HG03521 (cell line): ENCODE measurements around the gene SH3RF3.
"Not testable (repeated sequence)": the region's sequence is repeated elsewhere in the genome, so short reads cannot be mapped to it uniquely, and the experiment has no call there.

Experiments used
- ATAC-seq: cut with Tn5 transposase; IDR thresholded peaks from one replicate; pipeline ENCODE4 v1.9.1; 2021; ENCODE audit warnings: mild to moderate bottlenecking, moderate library complexity; ENCODE audit not compliant: unreplicated experiment

The SH3RF3 gene

DNA sequence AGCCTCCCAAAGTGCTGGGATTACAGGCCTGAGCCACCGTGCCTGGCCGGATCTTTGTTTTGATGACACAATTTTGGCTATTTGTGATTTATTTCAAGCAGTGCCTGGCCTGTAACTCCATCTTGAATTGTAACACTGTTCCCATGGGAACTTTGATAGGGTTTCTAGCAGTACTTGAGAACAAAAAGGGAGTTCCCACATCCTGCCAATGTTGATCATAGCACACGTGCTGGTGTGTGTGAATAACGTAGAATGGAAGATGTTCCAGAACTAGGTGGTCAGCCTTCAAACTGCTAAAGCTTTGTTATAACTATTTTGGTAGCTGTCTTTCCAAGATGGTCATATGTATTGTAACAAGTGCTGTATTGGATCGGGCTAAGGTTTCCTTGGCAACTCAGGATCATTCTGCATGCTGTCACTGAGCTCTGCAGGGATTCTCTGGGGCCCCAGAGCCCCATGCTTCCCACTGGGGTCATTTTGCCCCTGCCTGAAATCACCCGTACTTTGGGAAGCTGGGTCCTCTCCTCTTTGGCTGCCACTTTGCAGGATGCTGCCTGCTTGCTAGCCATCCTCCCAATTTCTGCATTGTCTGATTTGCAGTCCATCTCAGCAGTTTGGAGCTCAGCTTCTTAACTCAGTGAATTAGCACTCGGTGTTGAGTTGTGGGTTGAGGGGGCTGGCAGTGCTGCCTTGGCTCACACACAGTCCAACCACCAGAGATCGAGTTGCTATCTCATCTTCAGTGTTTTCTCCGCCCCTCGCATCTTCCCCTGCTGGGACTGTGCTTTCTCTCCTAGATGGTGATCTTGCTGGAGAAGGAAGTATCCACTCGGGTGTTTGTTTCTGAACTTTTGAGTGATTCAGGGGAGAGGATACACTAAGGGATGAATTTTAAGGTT lies 26.8 kb downstream of the SH3RF3 start:
- ATAC-seq = no peak

GRCh38 chr2:109157563-109158105 lies 28.6 kb downstream of the SH3RF3 start:
- ATAC-seq = no peak

DNA sequence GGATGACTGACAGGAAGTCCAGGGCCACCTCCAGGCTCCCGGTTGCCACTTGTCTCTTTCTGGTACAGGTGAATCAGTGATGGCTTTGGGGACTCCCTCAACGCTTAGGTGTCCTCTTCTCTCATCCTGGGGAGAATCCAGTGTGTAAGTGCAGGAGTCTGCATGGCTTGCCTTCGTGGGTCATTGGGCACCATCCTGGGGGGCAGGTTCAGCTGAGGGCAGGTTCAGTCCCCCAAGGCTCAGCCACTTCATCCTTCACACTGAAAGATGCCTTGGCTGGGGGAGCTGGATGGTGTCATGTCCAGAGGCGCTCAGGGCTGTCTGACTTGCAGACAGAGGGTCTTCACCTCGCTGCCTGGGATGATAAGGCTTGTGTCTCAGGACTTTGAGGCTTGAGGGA lies 29.2 kb downstream of the SH3RF3 start:
- ATAC-seq = no peak

DNA sequence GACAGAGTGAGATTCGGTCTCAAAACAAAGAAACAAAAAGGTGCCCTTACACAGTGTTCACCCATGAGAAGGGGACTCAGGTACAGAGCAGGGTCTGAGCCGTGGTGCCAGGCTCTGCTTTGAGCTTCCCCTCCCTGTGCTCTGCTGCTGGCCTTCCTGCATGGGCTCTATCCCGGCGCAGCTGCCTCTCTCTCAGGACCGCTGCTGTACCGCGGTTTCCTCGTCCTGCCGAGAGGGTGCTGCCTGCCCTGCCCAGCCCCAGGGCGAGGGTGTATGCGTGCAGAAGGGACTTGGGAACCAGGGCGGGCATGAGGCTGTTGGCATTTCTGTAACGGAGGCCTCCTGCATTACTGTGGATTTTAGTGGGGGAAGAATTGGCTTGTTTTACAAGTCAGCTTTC lies 30.1 kb downstream of the SH3RF3 start:
- no peak for ATAC-seq

GRCh38 chr2:109160714-109161440 lies 31.9 kb downstream of the SH3RF3 start:
- no peak for ATAC-seq

GRCh38 chr2:109162367-109162766 lies 33.4 kb downstream of the SH3RF3 start:
- ATAC-seq = not testable (repeated sequence)

DNA sequence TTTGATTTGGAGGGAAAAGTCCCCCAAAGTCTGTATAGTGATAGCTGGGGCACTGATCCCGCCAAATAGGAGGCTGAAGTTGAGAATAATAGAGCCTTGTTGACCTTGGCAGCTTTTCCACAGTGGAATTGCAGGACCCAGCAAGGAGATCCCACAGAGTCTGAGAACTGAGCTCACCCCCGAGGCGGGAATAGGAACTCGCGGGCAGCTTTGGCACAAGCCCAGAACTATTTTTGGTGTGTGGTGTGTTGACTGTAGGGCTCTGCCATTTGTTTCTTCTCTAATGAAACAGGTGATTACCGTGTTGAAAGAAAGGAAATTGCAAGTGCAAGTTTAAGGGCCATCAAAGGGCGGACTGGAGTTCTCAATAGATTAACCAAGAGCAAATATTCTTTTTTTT lies 34.0 kb downstream of the SH3RF3 start:
- no peak for ATAC-seq

- ATAC-seq = no peak
Measured at GRCh38 chr2:109164311-109164710, 35.3 kb downstream of the SH3RF3 start.

DNA sequence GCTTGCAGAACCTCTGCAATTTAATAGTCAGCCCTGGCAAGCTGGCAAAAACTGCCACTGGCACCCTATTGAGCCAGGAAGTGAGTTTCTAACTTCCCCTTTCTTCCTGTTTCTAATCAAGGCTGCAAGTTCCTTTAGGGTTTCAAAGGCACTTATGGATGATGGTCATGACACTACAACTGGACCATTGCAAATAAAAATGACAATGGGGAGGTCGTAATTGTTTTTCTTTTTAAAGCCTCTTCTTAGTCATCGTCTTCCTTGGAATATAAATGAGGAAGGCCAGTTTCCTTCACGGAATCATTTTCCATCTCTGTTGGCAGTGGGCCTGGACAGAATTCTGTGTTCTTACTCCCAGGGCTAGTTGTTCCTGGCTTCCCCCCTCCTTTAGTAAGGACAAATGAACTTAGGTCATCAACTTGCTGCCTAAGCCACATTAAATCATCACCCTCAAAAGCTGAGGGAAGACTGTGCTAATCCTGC lies 35.8 kb downstream of the SH3RF3 start:
- no peak for ATAC-seq

DNA sequence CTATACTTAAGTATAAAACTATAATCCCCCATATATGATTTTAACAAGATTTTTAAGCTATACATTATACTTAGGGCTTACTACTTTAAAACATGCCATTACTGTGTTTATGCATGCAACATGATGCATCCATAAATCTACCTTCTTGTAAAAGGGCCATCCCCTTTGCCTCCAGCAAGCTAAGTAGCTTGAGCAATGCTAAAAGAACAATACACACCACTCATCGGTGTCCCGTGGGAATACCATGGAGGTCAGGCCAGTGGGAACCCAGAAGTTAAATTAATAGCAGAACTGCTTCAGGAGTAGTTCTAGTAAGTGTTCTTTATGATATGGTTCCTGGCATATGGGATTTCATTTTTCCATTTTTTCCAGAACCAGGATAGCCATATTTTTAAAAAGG lies 37.8 kb downstream of the SH3RF3 start:
- ATAC-seq = no peak

GRCh38 chr2:109168086-109168485 lies 39.1 kb downstream of the SH3RF3 start:
- no peak for ATAC-seq

- no peak for ATAC-seq
Measured at GRCh38 chr2:109168716-109169115, 39.7 kb downstream of the SH3RF3 start.

DNA sequence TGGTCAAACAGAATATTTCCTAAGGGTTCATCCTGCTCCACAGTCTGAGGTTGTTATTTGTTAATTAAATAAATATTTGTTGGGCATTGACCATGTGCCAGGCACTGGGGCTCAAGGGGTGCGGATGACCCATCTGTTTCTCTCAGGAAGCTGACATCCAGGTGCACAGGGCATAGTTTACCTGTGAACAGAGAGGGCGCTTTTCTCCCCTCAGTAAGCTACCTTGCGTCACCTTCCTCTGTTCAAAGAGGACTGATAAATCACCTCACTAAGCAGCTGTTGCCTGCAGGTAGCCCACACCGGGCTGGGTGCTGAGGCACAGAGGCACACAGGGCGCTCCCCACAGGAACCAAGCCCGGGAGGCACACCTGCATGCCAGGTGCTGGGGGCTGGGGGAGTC lies 41.6 kb downstream of the SH3RF3 start:
- ATAC-seq = no peak

DNA sequence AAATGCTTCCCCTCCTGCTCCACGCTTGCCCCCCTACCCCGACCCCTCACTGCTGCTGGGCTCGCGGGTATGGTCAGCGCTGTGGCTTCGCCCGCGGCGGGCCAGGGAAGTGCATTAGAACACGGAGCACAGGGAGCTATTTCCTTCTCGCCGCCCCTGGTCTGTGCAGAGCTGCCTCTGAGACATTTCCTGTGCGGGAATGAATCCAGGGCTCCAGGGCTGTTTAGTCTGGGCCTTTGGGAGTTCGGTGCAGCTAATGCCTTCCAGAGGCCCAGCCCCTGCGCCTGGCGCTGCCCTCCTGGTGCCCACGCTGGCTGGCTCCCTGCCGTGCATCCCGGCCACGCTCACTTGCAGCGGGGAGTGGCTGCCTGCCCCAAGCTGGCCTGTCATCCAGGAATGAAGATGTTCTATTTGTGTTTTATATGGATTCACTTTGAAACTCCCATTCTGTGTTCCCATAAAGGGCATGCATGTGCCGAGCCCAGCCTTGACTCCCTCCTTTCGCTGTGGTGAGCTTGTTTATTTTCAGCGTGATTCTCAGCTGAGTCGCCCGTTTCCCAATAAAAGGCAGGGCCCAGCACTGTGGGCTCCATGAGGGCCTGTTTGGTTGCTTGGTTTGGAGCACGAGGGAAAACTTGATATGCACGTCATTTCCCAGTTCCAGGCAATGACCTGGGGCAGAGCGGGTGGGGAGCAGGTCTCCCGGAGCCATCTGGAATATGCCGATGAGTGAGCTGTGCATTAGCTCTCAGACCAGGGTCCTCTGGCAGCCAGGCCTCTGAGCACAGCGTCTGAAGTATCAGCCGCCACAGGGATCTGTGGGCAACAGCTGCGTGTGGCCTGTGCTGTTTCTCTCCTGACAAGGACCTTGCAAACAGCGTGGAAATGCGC lies 42.7 kb downstream of the SH3RF3 start:
- ATAC-seq = no peak

DNA sequence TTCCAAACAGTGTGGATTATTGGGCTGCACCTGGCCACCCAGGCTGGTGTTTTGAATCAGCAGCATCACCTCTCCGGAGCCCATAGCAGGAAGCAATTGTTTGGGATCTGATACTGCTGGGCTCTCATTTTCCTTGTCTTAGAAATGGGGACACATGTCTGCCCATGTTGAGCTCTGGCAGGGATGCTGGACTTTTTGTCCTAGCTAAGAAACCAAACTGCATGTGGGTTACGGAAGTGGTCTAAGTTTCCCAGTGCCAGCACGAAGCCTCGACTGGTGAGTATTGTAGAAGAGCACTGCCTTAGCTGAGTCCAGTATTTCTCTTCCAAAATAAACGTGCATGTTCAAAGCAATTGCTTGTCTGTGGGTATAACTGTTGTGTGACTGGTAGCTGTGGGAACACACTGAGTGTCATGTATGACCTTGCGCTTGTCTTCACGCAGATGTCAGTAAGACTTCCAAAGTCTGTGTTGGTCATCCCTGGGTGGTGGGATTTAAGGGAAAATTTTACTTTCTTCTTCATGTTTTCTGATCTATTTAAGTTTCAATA lies 43.6 kb downstream of the SH3RF3 start:
- no peak for ATAC-seq

DNA sequence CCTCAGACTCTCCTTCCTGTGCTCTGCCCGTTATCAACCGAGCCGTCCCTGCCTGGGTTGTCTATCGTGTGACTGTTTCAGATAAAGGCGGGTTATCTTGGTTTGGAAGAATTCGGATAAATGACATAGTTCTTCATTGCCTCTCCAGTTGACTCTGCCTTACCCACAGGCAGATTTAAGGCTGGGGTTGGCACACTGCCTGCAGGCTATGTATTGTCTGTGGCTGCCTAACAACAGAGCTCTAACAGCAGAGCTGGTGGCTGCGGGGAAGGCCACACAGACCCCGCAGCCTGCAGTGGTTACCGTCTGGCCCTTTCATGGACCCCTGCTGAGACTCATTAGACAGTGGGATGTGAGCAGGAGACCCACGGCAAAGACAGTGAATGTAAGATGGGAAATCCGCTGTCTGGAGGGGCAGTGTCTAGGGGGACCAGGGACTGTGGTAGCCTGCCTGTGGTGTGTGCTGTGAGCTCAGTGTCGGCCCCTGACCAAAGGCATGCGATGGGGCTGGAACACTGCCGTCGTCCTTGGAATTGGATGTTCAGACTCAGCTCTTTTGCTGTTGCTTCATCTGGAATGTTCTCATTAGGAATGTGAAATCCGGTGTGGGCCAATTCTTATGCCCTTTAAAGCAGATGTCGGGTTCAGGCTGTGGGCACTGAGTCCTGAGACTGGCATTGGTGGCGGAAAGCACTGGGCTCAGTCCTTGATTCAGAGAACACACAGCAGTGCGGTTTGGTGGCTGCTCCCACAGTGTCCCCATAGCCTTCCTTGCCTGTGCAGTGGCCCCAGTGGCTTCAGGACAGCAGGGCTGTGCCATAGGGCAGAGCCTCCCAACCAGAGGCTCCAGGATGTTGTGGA lies 44.5 kb downstream of the SH3RF3 start:
- ATAC-seq = no peak

DNA sequence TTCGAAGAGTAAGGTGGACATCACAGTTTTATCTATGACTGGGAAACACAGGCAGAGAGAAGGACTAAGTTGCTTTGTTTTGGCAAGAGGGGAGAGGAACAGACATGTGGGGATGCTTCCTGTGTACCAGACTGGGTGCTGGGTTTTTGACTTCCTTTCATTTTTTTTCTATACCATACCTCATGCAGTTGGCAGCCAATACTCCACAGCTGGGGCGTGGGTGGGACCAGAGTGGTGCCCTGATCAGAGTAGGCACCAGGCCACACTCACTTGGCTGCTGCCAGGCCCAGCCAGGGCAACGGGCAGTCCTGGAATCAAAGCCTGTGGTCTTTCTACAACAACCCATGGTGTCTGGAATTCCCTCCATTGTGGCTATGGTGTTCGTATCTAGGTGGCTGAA lies 45.2 kb downstream of the SH3RF3 start:
- no peak for ATAC-seq

DNA sequence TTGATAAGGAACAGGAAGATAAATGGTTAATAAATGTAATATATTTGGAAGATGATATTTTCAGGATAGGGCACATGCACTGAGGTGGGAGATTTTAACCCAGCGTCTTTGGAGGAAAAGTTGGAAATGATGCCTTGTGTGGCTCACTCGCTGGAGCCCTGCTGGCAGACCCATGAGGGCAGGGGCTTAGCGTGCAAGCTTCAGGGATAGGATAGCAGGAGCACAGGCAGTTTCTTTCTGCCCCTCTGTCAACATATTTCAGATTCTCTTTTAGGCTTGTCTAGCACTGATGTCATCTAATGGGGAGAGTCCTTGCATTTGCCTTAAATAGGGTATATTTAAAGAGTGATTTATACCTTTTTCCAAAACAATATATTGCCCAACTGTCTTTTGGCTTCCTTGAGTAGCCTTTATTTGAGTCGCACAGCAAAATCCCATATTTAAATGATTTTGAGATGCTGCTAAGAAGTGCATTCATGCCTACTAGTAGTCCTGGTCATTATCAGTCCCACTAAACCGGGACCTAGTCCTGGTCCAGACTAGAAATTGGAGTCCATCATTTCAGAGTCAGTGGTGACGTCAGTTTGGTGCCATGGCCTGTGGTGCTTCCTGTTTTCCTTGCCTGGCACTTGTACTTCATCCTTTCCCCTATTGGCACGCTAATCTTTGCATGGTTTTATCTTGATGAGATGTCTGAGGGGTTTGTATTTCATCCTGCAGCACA lies 45.8 kb downstream of the SH3RF3 start:
- no peak for ATAC-seq

- ATAC-seq = no peak
Measured at GRCh38 chr2:109175350-109175678, 46.3 kb downstream of the SH3RF3 start.
